Neural cell (in vitro differentiated cells): ENCODE data around the gene ZFAND2A. TPM values are rescaled to one million over a fixed set of nuclear protein-coding genes. Genes with fewer than 3 reads are reported as not detected.

Experiments
- H2AFZ ChIP-seq: fragments of 200-600, 300-800 bp; sonication (generic), shearing (Covaris generic); 2 replicates; pipeline ENCODE4 v1.6.0; 2014; ENCODE audit warnings: low read depth, mild to moderate bottlenecking, antibody characterized with exemption, low read length, moderate library complexity
- H3F3A ChIP-seq: fragments of 200-600 bp; shearing (Covaris generic); 2 replicates; pipeline ENCODE4 v1.6.1; 2016; ENCODE audit warnings: mild to moderate bottlenecking, moderate library complexity, mixed read lengths, antibody characterized with exemption, low read length; ENCODE audit not compliant: insufficient read depth, poor library complexity, severe bottlenecking
- H3K27ac ChIP-seq: fragments of 200-600, 300-800 bp; sonication (generic), shearing (Covaris generic); 2 replicates; pipeline ENCODE4 v1.5.1; 2014; ENCODE audit warnings: mild to moderate bottlenecking, low read length, moderate library complexity
- H3K27me3 ChIP-seq: fragments of 300-800, 200-600 bp; sonication (generic), shearing (Covaris generic); 2 replicates; pipeline ENCODE4 v1.6.0; 2014; ENCODE audit warnings: mild to moderate bottlenecking, low read depth, low read length, moderate library complexity; ENCODE audit not compliant: insufficient read depth
- H3K36me3 ChIP-seq: fragments of 300-800, 200-600 bp; sonication (generic), shearing (Covaris generic); 2 replicates; pipeline ENCODE4 v1.5.1; 2014; ENCODE audit warnings: mild to moderate bottlenecking, antibody characterized with exemption, low read length, moderate library complexity; ENCODE audit not compliant: insufficient read depth
- H3K4me2 ChIP-seq: fragments of 300-800, 200-600 bp; sonication (generic), shearing (Covaris generic); 2 replicates; pipeline ENCODE4 v1.6.0; 2014; ENCODE audit warnings: mild to moderate bottlenecking, low read length
- H3K4me3 ChIP-seq: fragments of 300-800, 200-600 bp; sonication (generic), shearing (Covaris generic); 2 replicates; pipeline ENCODE4 v1.5.1; 2014; ENCODE audit warnings: mild to moderate bottlenecking, low read length, moderate library complexity
- H3K79me2 ChIP-seq: fragments of 200-600 bp; shearing (Covaris generic); replicated peaks from 2 replicates; pipeline ENCODE4 v1.6.0; 2014; ENCODE audit warnings: mild to moderate bottlenecking, low read length, moderate library complexity; ENCODE audit not compliant: insufficient read depth
- H3K9ac ChIP-seq: fragments of 300-800, 200-600 bp; sonication (generic), shearing (Covaris generic); 2 replicates; pipeline ENCODE4 v1.6.1; 2016; ENCODE audit warnings: mild to moderate bottlenecking, low read length, mixed read lengths
- H3K9me2 ChIP-seq: fragments of 200-600 bp; shearing (Covaris generic); 2 replicates; pipeline ENCODE4 v1.6.1; 2016; ENCODE audit warnings: mild to moderate bottlenecking, low read length, mixed read lengths; ENCODE audit not compliant: insufficient read depth
- H3K9me3 ChIP-seq: fragments of 200-600, 300-800 bp; sonication (generic), shearing (Covaris generic); 2 replicates; pipeline ENCODE4 v1.6.1; 2016; ENCODE audit warnings: mild to moderate bottlenecking, mixed run types, low read length, moderate library complexity, mixed read lengths
- H4K20me1 ChIP-seq: fragments of 200-600 bp; shearing (Covaris generic); 2 replicates; pipeline ENCODE4 v1.6.1; 2016; ENCODE audit warnings: mild to moderate bottlenecking, mixed run types; ENCODE audit not compliant: insufficient read depth
- CTCF ChIP-seq: fragments of 450-650 bp; IDR thresholded peaks from 2 replicates; pipeline ENCODE4 v1.5.1; 2014; ENCODE audit warnings: antibody characterized with exemption, mild to moderate bottlenecking, moderate library complexity; ENCODE audit not compliant: poor library complexity, severe bottlenecking
- EP300 ChIP-seq: fragments of 450-650 bp; conservative IDR thresholded peaks from 2 replicates; pipeline ENCODE4 v1.6.1; 2014; ENCODE audit warnings: antibody characterized with exemption, mild to moderate bottlenecking, moderate library complexity; ENCODE audit not compliant: poor library complexity, severe bottlenecking
- EZH2 ChIP-seq: fragments of 200-600, 300-800 bp; shearing (Covaris generic), sonication (generic); IDR thresholded peaks from 2 replicates; pipeline ENCODE4 v1.6.1; 2014; ENCODE audit warnings: antibody characterized with exemption, low read length, borderline replicate concordance, mild to moderate bottlenecking; ENCODE audit not compliant: insufficient read depth, poor library complexity, severe bottlenecking
- MXI1 ChIP-seq: fragments of 450-650 bp; conservative IDR thresholded peaks from 2 replicates; pipeline ENCODE4 v1.6.1; 2014; ENCODE audit warnings: antibody characterized with exemption, mild to moderate bottlenecking; ENCODE audit not compliant: poor library complexity, severe bottlenecking
- POLR2AphosphoS5 ChIP-seq: IDR thresholded peaks from 2 replicates; pipeline ENCODE4 v1.6.1; 2012
- RAD21 ChIP-seq: fragments of 450-650 bp; conservative IDR thresholded peaks from 2 replicates; pipeline ENCODE4 v1.6.1; 2014; ENCODE audit warnings: antibody characterized with exemption, mild to moderate bottlenecking, moderate library complexity
- REST ChIP-seq: IDR thresholded peaks from 2 replicates; pipeline ENCODE4 v1.6.1; 2012; ENCODE audit warnings: borderline replicate concordance
- SMC3 ChIP-seq: fragments of 450-650 bp; conservative IDR thresholded peaks from 2 replicates; pipeline ENCODE4 v1.6.1; 2014; ENCODE audit warnings: antibody characterized with exemption, mild to moderate bottlenecking, moderate library complexity; ENCODE audit not compliant: poor library complexity
- TAF1 ChIP-seq: IDR thresholded peaks from 2 replicates; pipeline ENCODE4 v1.6.1; 2012; ENCODE audit warnings: low read depth
- polyA plus RNA-seq: library from polyadenylated mRNA; depleted of rRNA; stranded (reverse); fragments of >200 nt; gene quantifications from 2 replicates; pipeline ENCODE4 v1.2.3, GENCODE V29; 2014

Gene ZFAND2A
- polyA plus RNA-seq, 1 donor from 2014 or later = 69.9 TPM

- H3K4me3 ChIP-seq = no peak overlapping the region
- H3K9me2 ChIP-seq = no peaks in the 10 kb centered on the region
- no peaks in the 10 kb centered on the region for H3K27me3 ChIP-seq
- H3K36me3 ChIP-seq = no peaks in the 10 kb centered on the region
- no peaks in the 10 kb centered on the region for H3K79me2 ChIP-seq
- TF ChIP-seq SMC3 (no peak), REST (no peak), POLR2AphosphoS5 (no peak), RAD21 (no peak), MXI1 (no peak), EP300 (no peak), CTCF (no peak), EZH2 (no peak), TAF1 (no peak)
- no peaks in the 10 kb centered on the region for H3F3A ChIP-seq
- H4K20me1 ChIP-seq = no peaks in the 10 kb centered on the region
- H3K9ac ChIP-seq = no peak overlapping the region
- H2AFZ ChIP-seq = no peak overlapping the region
- H3K27ac ChIP-seq = no peak overlapping the region
- no peak overlapping the region for H3K4me2 ChIP-seq
- no peaks in the 10 kb centered on the region for H3K9me3 ChIP-seq
These were observed 46.5 kb downstream of the ZFAND2A start for GRCh38 chr7:1113548-1113885.

GRCh38 chr7:1112625-1113547 lies 47.1 kb downstream of the ZFAND2A start:
- TF ChIP-seq RAD21 (no peak), REST (no peak), POLR2AphosphoS5 (no peak)
- H3K4me2 ChIP-seq = no peak overlapping the region
- H3K27ac ChIP-seq = no peak overlapping the region
- H2AFZ ChIP-seq = no peak overlapping the region
- no peaks in the 10 kb centered on the region for H3K27me3 ChIP-seq
- H4K20me1 ChIP-seq = no peaks in the 10 kb centered on the region
- no peaks in the 10 kb centered on the region for H3K36me3 ChIP-seq
- no peaks in the 10 kb centered on the region for H3F3A ChIP-seq
- H3K9me3 ChIP-seq = no peaks in the 10 kb centered on the region
- no peak overlapping the region for H3K9ac ChIP-seq
- no peaks in the 10 kb centered on the region for H3K9me2 ChIP-seq
- H3K4me3 ChIP-seq = no peak overlapping the region
- H3K79me2 ChIP-seq = no peaks in the 10 kb centered on the region
